Fibroblast of villous mesenchyme (primary cell): ENCODE results near the gene FAM227B. TPM values are rescaled to one million over a fixed set of nuclear protein-coding genes. Genes with fewer than 3 reads are reported as not detected.
A peak's percentile ranks its signal among the peaks of the same experiment; 100 is the strongest.
"Not testable (repeated sequence)": the region's sequence is repeated elsewhere in the genome, so short reads cannot be mapped to it uniquely, and the experiment has no call there.

Experiments
- DNase-seq: peaks from one replicate; pipeline ENCODE4 v3.0.0-alpha.2; 2010; ENCODE audit warnings: low read depth
- H3K4me3 ChIP-seq: 2 replicates; pipeline ENCODE4 v1.5.1; 2011; ENCODE audit warnings: low read depth, mild to moderate bottlenecking, low read length
- CTCF ChIP-seq: IDR thresholded peaks from 2 replicates; pipeline ENCODE4 v1.5.1; 2012; ENCODE audit warnings: low read depth, mild to moderate bottlenecking, low read length; ENCODE audit not compliant: insufficient read depth
- total RNA-seq: library from RNA; depleted of rRNA; stranded (reverse); fragments of >200 nt; gene quantifications from 2 replicates; pipeline ENCODE4 v1.2.3, GENCODE V29; 2012

The FAM227B gene
- total RNA-seq, 1 donor, result 4.3 TPM

DNA sequence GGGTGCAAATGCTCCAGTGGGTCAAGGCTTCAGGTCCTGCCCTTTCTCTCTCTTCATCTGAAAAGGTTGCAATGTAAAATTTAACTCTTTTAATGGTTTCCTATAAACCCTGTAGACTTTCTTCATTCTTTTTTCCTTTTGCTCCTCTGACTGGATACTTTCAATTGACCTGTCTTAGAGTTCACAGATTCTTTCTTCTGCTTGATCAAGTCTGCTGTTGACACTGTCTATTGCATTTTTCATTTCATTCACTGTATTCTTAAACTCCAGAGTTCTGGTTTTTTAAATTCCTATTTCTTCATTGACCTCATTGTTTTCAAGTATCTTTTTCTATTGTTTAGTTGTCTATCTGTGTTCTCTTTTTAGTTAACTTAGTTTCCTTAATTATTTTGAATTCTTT, 82.1 kb downstream of the FAM227B start:
- H3K4me3 ChIP-seq, result no peak overlapping the region
- TF ChIP-seq CTCF, result no peak
- DNase-seq, result no peak

- no peak overlapping the region for H3K4me3 ChIP-seq
- TF ChIP-seq CTCF, result no peak
- peak; percentile 78 for DNase-seq
Observed at GRCh38 chr15:49530092-49530491, 90.5 kb downstream of the FAM227B start.

DNA sequence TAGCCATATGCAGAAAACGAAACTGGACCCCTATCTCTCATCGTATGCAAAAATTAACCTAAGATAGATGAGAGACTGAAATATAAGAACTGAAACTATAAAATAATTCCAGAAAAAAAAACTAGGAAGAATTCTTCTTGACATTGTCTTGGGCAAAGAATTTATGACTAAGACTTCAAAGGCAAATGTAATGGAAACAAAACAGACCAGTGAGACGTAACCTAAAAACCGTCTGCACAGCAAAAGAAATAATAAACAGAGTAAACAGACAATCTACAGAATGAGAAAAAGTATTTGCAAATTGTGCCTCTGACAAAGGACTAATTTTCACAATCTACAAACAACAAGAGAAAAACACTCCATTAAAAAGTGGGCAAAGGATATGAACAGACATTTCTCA, 92.3 kb downstream of the FAM227B start:
- no peak overlapping the region for H3K4me3 ChIP-seq
- no peak for TF ChIP-seq CTCF
- DNase-seq, result peak; percentile 33

GRCh38 chr15:49521802-49522201, 98.8 kb downstream of the FAM227B start:
- DNase-seq, result no peak
- peak; percentile 35 for TF ChIP-seq CTCF
- H3K4me3 ChIP-seq, result no peak overlapping the region

- DNase-seq, H3K4me3 ChIP-seq: not testable (repeated sequence)
Observed at GRCh38 chr15:49512739-49513138, 107.9 kb downstream of the FAM227B start.

DNA sequence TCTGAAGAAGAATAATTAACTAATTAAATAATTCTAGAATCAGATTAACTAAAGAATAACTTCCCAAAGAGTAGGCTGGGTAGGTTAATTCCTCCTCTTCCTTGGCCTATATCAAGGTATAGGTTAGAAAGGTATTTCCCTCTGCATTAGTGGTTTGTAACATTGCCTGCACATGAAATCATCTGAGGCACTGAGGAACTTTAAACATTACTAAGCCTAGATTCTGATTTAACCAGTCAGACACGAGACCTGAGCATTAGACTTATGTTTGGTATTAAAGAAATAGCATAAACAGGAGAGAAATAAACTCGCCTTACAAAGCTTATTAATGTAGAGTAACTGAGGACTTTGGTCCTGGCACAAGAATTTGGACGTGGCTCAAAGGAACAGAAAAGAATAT, 113.4 kb downstream of the FAM227B start:
- no peak for TF ChIP-seq CTCF

DNA sequence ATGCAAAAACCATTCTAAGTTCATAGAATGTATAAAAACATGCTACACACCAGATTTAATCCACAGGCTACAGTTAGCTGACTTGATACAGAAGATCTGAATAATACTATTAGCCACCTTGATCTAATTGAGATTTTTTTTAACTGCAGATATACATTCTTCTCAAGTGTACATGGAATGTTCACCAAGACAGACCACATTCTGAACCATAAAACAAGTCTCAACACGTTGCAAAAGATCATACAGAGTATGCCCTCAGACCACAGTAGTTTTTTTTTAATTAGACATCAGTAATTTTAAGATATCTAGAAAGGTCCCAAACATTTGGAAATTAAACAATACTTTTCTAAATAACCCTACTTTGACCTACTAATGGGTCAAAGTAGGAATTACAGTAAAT, 114.3 kb downstream of the FAM227B start:
- H3K4me3 ChIP-seq, result no peak overlapping the region
- no peak for TF ChIP-seq CTCF
- DNase-seq, result no peak

More for the DNA sequence above, 113.4 kb downstream of the FAM227B start:
- no peak for DNase-seq
- H3K4me3 ChIP-seq, result no peak overlapping the region

GRCh38 chr15:49501586-49501985, 119.0 kb downstream of the FAM227B start:
- TF ChIP-seq CTCF, result no peak
- DNase-seq, result no peak

More at GRCh38 chr15:49501586-49501985, 119.0 kb downstream of the FAM227B start:
- no peak overlapping the region for H3K4me3 ChIP-seq
